Esophagus (tissue), 2 donors: ENCODE results near the gene NPPA. TPM values are rescaled to one million over a fixed set of nuclear protein-coding genes. Genes with fewer than 3 reads are reported as not detected.

Experiments
- H3K27ac ChIP-seq, 2 donors: one replicate each; pipeline ENCODE4 v1.5.1; 2013; ENCODE audit warnings: low read depth in 2 of 2, mild to moderate bottlenecking in 2 of 2, inconsistent platforms in 1 of 2, low read length in 1 of 2, moderate library complexity in 1 of 2
- H3K27me3 ChIP-seq, 2 donors: one replicate each; pipeline ENCODE4 v1.6.1; 2013; ENCODE audit warnings: low read length in 2 of 2, control low read depth in 1 of 2, mild to moderate bottlenecking in 1 of 2; ENCODE audit not compliant: insufficient read depth in 2 of 2, control insufficient read depth in 1 of 2
- H3K36me3 ChIP-seq, 2 donors: one replicate each; pipeline ENCODE4 v1.6.1; 2013; ENCODE audit warnings: low read length in 1 of 2; ENCODE audit not compliant: control insufficient read depth in 2 of 2, insufficient read depth in 2 of 2
- H3K4me1 ChIP-seq, 2 donors: one replicate each; pipeline ENCODE4 v1.6.1; 2013; ENCODE audit warnings: low read length in 1 of 2; ENCODE audit not compliant: control insufficient read depth in 2 of 2, insufficient read depth in 2 of 2
- H3K4me3 ChIP-seq, 2 donors: one replicate each; pipeline ENCODE4 v1.5.1; 2013; ENCODE audit warnings: low read length in 2 of 2, mild to moderate bottlenecking in 2 of 2, low read depth in 1 of 2, moderate library complexity in 1 of 2
- H3K9me3 ChIP-seq, 2 donors: one replicate each; pipeline ENCODE4 v1.6.1; 2013; ENCODE audit warnings: mild to moderate bottlenecking in 2 of 2, low read depth in 1 of 2, low read length in 1 of 2, moderate library complexity in 1 of 2; ENCODE audit not compliant: control insufficient read depth in 2 of 2, insufficient read depth in 1 of 2
- WGBS, 2 donors: extraction: QIAGEN DNeasy Blood & Tissue Kit; methylation state at CpG; one replicate each; pipeline ENCODE4 v1.1.7; 2013; 5-methylcytosine and 5-hydroxymethylcytosine counted together
- polyA plus RNA-seq, 2 donors: library from polyadenylated mRNA; stranded (reverse); fragments of 200-250 nt; gene quantifications; one replicate each; pipeline ENCODE4 v1.2.3, GENCODE V29; 2013
- donor health status: healthy with polysubstance abuse.
- donor health status: Bipolar disorder and iron deficiency.

Gene NPPA
- polyA plus RNA-seq, 2 donors: 0.11 to 0.63 TPM

GRCh38 chr1:11851180-11851579, 3.6 kb upstream of the NPPA start:
- no peak overlapping the region for H3K27ac ChIP-seq
- no peak overlapping the region for H3K4me3 ChIP-seq
- no peaks in the 10 kb centered on the region for H3K27me3 ChIP-seq
- H3K4me1 ChIP-seq: no peaks in the 10 kb centered on the region
- H3K9me3 ChIP-seq: no peaks in the 10 kb centered on the region
- 71 to 79% methylated on average over 7 of the region's 7 CpGs for WGBS, 2 donors
- H3K36me3 ChIP-seq: no peaks in the 10 kb centered on the region

- peaks cover 0 to 2% of the 10 kb centered on the region in 2 donors for H3K36me3 ChIP-seq
- WGBS, 2 donors: 52 to 55% methylated on average over 11 of the region's 11 CpGs
- H3K27me3 ChIP-seq: no peaks in the 10 kb centered on the region
- H3K4me3 ChIP-seq: no peak overlapping the region
- no peaks in the 10 kb centered on the region for H3K9me3 ChIP-seq
- H3K27ac ChIP-seq: no peak overlapping the region
- no peaks in the 10 kb centered on the region for H3K4me1 ChIP-seq
Measured at GRCh38 chr1:11850156-11850555, 2.6 kb upstream of the NPPA start.

- WGBS, 2 donors: 73 to 74% methylated on average over 9 of the region's 9 CpGs
- H3K4me3 ChIP-seq: no peak overlapping the region
- H3K36me3 ChIP-seq: peaks cover 10 to 11% of the 10 kb centered on the region in 2 donors
- H3K27ac ChIP-seq: no peak overlapping the region
- H3K27me3 ChIP-seq: no peaks in the 10 kb centered on the region
- no peaks in the 10 kb centered on the region for H3K4me1 ChIP-seq
- no peaks in the 10 kb centered on the region for H3K9me3 ChIP-seq
Measured at GRCh38 chr1:11848373-11848700, 754 bp upstream of the NPPA start.

- Histone ChIP-seq H3K4me3 (no peak overlapping the region), H3K27ac (no peak overlapping the region), H3K9me3 (no peaks in the 10 kb centered on the region), H3K4me1 (no peaks in the 10 kb centered on the region), H3K36me3 (peaks cover 22 to 23% of the 10 kb centered on the region in 2 donors), H3K27me3 (no peaks in the 10 kb centered on the region)
- 55 to 57% methylated on average over 5 of the region's 5 CpGs for WGBS, 2 donors
Measured at GRCh38 chr1:11845641-11846335, 1.8 kb downstream of the NPPA start.

- Histone ChIP-seq H3K27me3 (no peaks in the 10 kb centered on the region), H3K27ac (no peak overlapping the region), H3K9me3 (no peaks in the 10 kb centered on the region), H3K4me3 (no peak overlapping the region), H3K4me1 (no peaks in the 10 kb centered on the region), H3K36me3 (peaks cover 32 to 43% of the 10 kb centered on the region in 2 donors)
- WGBS, 2 donors: 69 to 75% methylated on average over 19 of the region's 19 CpGs
Measured at GRCh38 chr1:11842154-11843041, 5.2 kb downstream of the NPPA start.

GRCh38 chr1:11841245-11842153, 6.1 kb downstream of the NPPA start:
- Histone ChIP-seq H3K4me1 (no peaks in the 10 kb centered on the region), H3K9me3 (no peaks in the 10 kb centered on the region), H3K4me3 (no peak overlapping the region), H3K27me3 (no peaks in the 10 kb centered on the region), H3K36me3 (peaks cover 38 to 52% of the 10 kb centered on the region in 2 donors), H3K27ac (no peak overlapping the region)
- WGBS, 2 donors: 80% methylated on average over 16 to 17 of the region's 17 CpGs

- Histone ChIP-seq H3K27me3 (no peaks in the 10 kb centered on the region), H3K4me3 (no peak overlapping the region), H3K36me3 (peaks cover 44 to 65% of the 10 kb centered on the region in 2 donors), H3K4me1 (no peaks in the 10 kb centered on the region), H3K27ac (no peak overlapping the region), H3K9me3 (no peaks in the 10 kb centered on the region)
- 91 to 92% methylated on average over 20 of the region's 20 CpGs for WGBS, 2 donors
Measured at GRCh38 chr1:11839727-11840705, 7.6 kb downstream of the NPPA start.

- peaks cover 39 to 71% of the 10 kb centered on the region in 2 donors for H3K36me3 ChIP-seq
- no peaks in the 10 kb centered on the region for H3K9me3 ChIP-seq
- H3K4me1 ChIP-seq: no peaks in the 10 kb centered on the region
- WGBS, 2 donors: 61 to 65% methylated on average over 40 of the region's 40 CpGs
- no peak overlapping the region for H3K27ac ChIP-seq
- no peak overlapping the region for H3K4me3 ChIP-seq
- H3K27me3 ChIP-seq: no peaks in the 10 kb centered on the region
Measured at GRCh38 chr1:11838349-11839272, 9.0 kb downstream of the NPPA start.
